ENCODE measurements around the gene CCDC117.

Gene CCDC117

DNA sequence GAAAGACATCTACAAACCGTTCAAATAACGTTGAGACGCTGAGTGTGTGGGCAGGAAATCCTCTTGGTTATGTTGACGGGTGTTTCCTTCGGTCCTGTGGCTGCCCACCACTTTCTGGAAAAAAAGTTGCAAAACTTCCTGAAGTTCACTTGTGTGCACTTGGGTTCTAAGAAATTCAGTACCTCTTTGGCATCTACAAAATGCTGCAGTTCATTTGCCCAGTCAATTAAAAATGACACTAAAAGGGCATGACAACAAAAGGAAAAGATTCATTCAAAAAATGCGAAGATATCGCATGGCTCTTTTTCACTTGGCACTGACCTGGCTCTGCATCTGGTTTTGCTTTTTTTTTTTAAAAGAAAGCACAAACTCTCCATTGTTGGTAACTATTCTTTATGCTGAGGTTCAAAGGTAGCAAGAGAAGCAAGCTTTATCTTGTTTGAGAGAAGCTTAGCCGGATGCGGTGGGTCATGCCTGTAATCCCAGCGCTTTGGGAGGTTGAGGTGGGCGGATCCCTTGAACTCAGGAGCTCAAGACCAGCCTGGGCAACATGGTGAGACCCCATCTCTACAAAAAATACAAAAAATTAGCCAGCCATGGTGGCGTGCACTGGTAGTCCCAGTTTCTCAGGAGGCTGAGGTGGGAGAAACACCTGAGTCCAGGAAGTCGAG lies 38.5 kb downstream of the CCDC117 start:
- DNase-seq (ENCODE audit: insufficient read length, low spot score) = no peak
- TF ChIP-seq, protein P1, sequence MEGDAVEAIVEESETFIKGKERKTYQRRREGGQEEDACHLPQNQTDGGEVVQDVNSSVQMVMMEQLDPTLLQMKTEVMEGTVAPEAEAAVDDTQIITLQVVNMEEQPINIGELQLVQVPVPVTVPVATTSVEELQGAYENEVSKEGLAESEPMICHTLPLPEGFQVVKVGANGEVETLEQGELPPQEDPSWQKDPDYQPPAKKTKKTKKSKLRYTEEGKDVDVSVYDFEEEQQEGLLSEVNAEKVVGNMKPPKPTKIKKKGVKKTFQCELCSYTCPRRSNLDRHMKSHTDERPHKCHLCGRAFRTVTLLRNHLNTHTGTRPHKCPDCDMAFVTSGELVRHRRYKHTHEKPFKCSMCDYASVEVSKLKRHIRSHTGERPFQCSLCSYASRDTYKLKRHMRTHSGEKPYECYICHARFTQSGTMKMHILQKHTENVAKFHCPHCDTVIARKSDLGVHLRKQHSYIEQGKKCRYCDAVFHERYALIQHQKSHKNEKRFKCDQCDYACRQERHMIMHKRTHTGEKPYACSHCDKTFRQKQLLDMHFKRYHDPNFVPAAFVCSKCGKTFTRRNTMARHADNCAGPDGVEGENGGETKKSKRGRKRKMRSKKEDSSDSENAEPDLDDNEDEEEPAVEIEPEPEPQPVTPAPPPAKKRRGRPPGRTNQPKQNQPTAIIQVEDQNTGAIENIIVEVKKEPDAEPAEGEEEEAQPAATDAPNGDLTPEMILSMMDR (IDR thresholded peaks at IDR 0.05; ENCODE audit: insufficient read depth, missing control alignments) = no peak
- no peak for FAIRE-seq

- no peak for FAIRE-seq
- DNase-seq (ENCODE audit: insufficient read length, low spot score) = no peak
- TF ChIP-seq, protein P1 (IDR thresholded peaks at IDR 0.05; ENCODE audit: insufficient read depth, missing control alignments) = no peak
These were observed 40.0 kb downstream of the CCDC117 start for GRCh38 chr22:28812516-28812915.

DNA sequence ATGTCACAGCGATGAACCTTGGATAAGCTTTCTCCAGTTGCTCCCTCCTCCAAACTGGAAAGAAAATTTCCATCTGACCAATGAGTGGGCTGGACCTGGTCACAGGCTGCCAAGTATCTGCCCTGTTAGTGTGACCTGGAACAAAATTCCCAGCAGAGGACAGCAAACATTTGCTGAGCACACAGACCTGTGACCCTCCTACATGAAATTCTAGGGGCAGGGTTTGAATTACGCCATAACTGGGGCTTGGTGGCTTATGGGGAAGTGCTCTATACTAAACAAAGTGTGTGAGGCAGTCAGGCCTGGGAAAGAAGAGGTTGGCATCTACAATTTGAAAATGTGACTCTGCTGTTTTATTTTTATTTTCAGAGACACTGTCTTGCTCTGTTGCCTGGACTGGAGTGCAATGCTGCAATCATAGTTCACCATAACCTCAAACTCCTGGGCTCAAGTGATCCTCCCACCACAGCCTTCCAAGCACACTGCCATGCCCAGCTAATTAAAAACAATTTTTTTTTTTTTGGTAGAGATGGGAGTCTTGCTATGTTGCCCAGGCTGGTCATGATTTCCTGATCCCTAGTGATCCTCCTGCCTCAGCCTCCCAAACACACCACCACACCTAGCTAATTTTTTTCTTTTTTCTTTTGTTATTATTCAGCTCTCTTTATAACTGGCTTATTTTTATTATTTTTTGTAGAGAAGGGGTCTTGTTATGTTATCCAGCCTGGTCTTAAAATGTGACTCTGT lies 41.5 kb downstream of the CCDC117 start:
- no peak for FAIRE-seq

DNA sequence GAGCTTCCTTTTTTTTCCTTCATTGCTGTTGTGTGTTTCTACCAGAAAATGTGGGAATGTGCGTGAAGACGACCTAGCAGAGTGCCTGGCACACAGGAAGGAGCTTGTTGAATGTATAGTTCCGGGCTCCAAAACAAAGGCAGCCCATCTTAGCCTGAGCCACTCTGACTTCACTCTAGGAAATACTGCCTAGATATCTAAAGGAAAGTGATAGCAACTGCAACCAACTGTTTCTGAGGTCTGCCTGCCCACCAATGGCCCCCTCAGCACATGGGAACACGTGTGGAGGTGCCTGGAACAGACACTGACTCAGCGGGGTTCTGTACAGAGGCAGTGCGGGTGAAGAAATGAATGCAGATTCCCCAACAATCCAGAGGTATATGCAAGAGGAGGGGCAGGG lies 42.6 kb downstream of the CCDC117 start:
- FAIRE-seq (no peak), DNase-seq (ENCODE audit: insufficient read length, low spot score) (no peak)
- TF ChIP-seq, protein P1 (IDR thresholded peaks at IDR 0.05; ENCODE audit: insufficient read depth, missing control alignments) = no peak

More for the DNA sequence above, 41.5 kb downstream of the CCDC117 start:
- TF ChIP-seq, protein P1 (IDR thresholded peaks at IDR 0.05; ENCODE audit: insufficient read depth, missing control alignments) = no peak
- DNase-seq (ENCODE audit: insufficient read length, low spot score) = no peak

GRCh38 chr22:28815729-28816128 lies 43.2 kb downstream of the CCDC117 start:
- DNase-seq (ENCODE audit: insufficient read length, low spot score) = no peak
- FAIRE-seq = no peak
- TF ChIP-seq, protein P1 (IDR thresholded peaks at IDR 0.05; ENCODE audit: insufficient read depth, missing control alignments) = no peak

GRCh38 chr22:28817064-28817463 lies 44.6 kb downstream of the CCDC117 start:
- FAIRE-seq (no peak), DNase-seq (ENCODE audit: insufficient read length, low spot score) (no peak)
- TF ChIP-seq, protein P1 (IDR thresholded peaks at IDR 0.05; ENCODE audit: insufficient read depth, missing control alignments) = no peak
